GM19099 (cell line): ENCODE data around the gene GALR2.

Source experiments
- POLR2A ChIP-seq: IDR thresholded peaks from 3 replicates; pipeline ENCODE4 v1.6.1; 2011; ENCODE audit warnings: low read depth; ENCODE audit not compliant: insufficient read length; ENCODE audit errors: extremely low read depth

GALR2 gene

DNA sequence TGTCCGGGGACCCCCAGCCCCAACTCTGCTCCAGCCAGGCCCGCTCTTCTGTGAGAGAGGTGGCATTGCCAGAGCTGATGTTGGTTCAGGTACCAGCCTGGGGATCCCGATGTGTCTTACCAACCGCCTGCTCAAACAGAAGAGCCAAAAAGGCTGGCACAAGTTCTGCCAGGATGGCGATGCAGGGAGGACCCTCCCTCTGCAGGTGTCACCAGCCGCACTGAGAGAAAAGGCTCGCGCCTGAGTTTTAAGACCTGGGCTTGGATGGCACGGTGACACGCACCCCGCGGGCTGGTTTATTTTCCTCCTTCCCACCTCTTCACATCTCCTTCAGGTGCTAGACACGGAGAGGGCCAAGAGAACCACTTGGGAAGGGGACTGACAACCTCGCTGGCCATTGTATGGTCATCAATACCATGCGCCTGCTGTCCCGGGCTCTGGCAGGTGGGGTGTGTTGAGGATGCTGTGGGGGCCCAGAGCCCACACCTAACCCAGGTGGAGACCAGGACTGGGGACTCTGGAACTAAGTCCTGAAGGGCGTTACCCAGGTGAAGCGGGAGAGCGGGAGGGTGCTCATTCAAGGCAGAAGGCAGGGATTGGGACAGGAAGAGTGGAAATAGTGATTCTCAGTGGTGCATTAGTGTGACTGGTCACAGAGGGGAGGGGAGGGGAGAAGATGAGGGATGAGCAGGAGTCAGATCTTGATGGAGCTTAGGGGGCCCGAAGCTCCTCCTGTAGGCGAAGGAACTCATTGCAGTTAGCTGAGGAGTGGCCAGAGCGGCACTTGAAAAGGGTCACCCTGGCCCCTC is 50.2 kb downstream of the GALR2 start:
- no peak for TF ChIP-seq POLR2A

DNA sequence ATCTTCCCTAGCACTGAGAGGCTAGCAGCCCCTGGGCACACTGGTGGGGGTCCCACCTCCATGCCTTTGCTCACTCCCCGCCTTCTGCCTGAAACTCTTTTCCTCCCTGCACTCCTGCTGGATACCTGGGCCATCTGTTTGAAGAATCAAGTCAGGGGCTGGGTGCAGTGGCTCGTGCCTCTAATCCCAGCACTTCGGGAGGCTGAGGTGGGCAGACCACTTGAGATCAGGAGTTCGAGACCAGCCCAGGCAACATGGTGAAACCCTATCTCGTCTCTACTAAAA is 50.8 kb downstream of the GALR2 start:
- no peak for TF ChIP-seq POLR2A

DNA sequence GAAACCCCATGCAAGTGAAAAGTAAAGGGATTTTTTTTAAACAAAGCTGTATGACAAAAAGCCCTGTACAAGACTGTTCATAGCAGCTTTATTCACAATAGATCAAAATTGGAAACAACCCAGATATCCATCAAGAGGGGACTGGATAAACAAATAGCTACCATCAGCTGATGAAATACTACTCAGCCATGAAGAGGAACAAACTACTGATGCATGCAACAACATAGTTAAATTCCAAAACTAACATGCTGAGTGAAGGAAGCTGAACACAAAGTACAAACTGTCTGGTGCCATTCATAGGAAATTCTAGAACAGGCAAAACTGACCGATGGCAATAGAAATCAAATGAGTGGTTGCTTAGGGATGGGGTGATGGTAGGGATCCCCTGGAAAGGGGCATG is 51.3 kb downstream of the GALR2 start:
- TF ChIP-seq POLR2A = no peak
